ENCODE data around the gene C3orf22.

- TF ChIP-seq REST (IDR thresholded peaks at IDR 0.05; ENCODE audit: borderline replicate concordance): no peak
- TF ChIP-seq TAF1 (IDR thresholded peaks at IDR 0.05; ENCODE audit: low read depth): no peak
- no peak for TF ChIP-seq CTCF (IDR thresholded peaks at IDR 0.05; ENCODE audit: poor library complexity, severe bottlenecking)
- TF ChIP-seq EZH2 (IDR thresholded peaks at IDR 0.05; ENCODE audit: borderline replicate concordance, insufficient read depth, low read length, poor library complexity, severe bottlenecking): no peak
- TF ChIP-seq POLR2AphosphoS5 (IDR thresholded peaks at IDR 0.05): no peak
- TF ChIP-seq EP300 (conservative IDR thresholded peaks at IDR 0.05; ENCODE audit: poor library complexity, severe bottlenecking): no peak
- no peak for TF ChIP-seq RAD21 (conservative IDR thresholded peaks at IDR 0.05)
- no peak for TF ChIP-seq SMC3 (conservative IDR thresholded peaks at IDR 0.05; ENCODE audit: poor library complexity)
- TF ChIP-seq MXI1 (conservative IDR thresholded peaks at IDR 0.05; ENCODE audit: poor library complexity, severe bottlenecking): no peak
These were observed 45.6 kb downstream of the C3orf22 start for GRCh38 chr3:126512916-126513650.

Measured in neural cell (in vitro differentiated cells).